ENCODE measurements around the gene NOX5.
"Not testable (repeated sequence)": the region's sequence is repeated elsewhere in the genome, so short reads cannot be mapped to it uniquely, and the experiment has no call there.

Gene NOX5, protein sequence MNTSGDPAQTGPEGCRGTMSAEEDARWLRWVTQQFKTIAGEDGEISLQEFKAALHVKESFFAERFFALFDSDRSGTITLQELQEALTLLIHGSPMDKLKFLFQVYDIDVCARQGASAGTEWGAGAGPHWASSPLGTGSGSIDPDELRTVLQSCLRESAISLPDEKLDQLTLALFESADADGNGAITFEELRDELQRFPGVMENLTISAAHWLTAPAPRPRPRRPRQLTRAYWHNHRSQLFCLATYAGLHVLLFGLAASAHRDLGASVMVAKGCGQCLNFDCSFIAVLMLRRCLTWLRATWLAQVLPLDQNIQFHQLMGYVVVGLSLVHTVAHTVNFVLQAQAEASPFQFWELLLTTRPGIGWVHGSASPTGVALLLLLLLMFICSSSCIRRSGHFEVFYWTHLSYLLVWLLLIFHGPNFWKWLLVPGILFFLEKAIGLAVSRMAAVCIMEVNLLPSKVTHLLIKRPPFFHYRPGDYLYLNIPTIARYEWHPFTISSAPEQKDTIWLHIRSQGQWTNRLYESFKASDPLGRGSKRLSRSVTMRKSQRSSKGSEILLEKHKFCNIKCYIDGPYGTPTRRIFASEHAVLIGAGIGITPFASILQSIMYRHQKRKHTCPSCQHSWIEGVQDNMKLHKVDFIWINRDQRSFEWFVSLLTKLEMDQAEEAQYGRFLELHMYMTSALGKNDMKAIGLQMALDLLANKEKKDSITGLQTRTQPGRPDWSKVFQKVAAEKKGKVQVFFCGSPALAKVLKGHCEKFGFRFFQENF

DNA sequence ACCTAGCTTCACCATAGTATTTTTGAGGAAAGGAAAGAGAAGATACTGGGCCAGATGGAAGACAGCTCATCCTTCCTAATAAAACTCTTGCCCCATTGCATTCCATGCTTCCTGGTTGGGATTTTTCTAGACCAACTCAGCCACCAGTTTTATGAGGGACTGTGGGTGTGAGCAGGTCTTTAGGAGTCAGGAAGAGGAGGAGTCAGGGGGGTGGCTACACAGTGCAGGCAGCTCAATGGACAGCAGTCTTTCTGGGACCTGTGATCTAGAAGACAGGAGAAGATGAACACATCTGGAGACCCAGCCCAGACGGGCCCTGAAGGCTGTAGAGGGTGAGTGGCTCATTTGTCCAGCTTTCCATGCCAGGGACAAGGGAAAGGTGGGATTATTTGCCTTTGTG, at the start of gene NOX5:
Gene NOX5, plus strand, starts transcription at position 242 of the 400 bp plus-strand sequence. Its CDS starts 41 bp downstream, at position 283.
- DNase-seq: no peak

DNA sequence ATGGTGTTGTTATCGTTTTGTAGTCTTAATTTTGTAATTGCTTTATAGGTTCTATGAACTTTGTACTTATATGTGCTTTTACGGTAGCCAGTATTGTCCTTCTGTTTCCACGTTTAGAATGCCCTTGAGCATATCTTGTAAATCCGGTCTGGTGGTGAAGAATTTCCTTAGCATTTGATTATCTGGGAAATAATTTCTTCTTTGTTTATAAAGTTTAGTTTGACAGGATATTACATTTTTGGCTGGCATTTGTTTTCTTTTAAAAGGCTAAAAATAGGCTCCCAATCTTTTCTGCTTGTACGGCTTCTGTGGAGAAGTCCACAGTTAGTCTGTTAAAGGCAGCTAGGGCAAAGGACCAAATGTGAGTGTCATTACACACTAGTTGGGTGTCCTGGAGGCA, 47.5 kb upstream of the NOX5 start:
- DNase-seq: no peak

DNA sequence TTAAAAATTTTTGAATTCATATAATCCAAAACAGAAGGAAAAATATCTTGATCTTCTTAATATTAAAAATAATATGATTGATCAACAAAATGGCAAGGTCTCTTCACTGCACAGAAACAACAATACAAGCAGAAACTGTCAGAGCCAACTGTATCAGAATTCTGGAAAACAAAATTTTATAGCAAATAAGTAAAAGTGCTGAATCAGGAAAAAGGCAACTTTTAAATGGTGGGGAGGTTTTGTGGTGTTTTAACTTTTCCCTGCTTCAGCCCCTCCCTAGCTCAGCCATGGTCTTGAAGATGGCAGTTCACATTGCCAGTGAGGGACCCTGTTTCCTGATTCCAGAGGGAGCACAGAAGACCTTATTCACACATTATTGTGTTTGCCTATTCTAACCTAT, 46.5 kb upstream of the NOX5 start:
- no peak for DNase-seq

DNA sequence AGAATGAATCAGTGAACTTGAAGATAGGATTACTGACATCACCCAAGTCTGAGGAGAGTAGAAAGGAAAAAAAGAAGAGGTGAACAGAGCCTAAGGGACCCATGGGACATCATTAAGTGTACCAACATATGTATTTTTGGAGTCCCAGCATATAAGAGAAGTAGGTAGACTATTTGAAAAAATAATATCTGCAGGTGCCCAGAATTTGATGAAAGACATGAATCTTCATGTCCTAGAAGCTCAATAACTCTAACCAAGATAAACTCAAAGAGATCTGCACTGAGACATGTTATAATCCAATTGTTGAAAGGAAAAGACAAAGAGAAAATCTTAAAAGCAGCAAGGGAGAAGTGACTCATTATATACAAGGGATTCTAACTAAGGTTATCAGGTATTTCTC, 45.2 kb upstream of the NOX5 start:
- DNase-seq: no peak

DNA sequence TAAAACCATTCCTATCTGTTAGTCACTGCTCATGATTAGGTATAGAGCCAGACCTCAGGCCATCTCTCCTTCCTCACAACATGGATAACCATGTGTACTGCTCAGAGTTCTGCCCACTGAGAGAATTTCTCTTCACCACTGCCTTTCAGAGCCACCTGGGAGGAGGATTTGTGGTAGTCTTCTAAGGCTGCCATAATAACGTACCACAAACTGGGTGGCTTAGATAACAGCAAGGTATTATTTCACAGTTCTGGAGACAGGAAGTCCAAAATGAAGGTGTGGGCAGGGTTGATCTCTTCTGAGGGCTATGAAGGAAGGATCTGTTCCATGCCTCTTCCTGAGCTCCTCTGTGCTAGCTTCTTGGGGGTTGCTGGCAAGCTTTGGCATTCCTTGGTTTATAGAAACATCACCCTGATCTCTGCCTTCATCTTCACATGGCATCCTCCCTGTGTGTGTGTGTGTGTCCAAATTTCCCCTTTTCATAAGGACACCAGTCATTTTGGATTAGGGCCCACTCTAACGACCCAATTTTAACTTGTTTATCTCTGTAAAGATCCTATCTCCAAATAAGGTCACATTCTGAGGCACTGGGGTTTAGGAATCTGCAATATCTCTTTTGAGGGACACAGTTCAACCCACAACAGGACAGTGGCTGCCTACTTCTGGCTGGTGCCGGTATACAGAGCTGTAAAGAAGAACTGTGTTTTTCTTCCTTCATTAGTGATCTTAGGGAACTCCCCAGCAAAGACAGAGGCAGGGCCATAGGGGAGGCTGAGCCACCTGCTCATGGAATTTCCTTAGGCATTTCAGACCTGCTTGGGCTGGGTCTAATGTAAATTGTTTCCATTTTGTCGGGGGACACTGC, 42.1 kb upstream of the NOX5 start:
- no peak for DNase-seq

DNA sequence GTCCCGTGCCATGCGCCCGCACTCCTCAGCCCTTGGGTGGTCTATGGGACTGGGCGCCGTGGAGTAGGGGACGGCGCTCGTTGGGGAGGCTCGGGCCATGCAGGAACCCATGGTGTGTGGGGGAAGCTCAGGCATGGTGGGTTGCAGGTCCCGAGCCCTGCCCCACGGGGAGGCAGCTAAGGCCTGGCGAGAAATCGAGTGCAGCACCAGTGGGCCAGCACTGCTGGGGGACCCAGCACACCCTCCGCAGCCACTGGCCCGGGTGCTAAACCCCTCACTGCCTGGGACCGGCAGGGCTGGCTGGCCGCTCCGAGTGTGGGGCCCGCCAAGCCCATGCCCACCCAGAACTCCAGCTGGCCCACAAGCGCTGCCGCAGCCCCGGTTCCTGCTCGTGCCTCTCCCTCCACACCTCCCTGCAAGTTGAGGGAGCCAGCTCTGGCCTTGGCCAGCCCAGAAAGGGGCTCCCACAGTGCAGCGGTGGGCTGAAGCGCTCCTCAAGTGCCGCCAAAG, 38.8 kb upstream of the NOX5 start:
- not testable (repeated sequence) for DNase-seq

DNA sequence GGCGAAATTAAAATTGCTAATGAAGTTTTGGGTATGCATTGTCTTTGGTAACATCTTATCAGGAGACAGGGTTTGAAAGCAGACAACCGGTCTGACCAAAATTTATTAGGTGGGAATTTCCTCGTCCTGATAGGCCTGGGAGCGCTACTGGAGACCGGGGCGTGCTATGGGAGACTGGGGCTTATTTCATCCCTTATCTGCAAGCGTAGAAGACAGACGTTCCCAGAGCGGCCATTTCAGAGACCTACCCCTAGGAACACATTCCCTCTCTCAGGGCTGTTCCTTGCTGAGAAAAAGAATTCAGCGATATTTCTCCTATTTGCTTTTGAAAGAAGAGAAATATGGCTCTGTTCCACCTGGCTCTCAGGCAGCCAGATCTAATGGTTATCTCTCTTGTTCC, 37.1 kb upstream of the NOX5 start:
- DNase-seq: not testable (repeated sequence)

DNA sequence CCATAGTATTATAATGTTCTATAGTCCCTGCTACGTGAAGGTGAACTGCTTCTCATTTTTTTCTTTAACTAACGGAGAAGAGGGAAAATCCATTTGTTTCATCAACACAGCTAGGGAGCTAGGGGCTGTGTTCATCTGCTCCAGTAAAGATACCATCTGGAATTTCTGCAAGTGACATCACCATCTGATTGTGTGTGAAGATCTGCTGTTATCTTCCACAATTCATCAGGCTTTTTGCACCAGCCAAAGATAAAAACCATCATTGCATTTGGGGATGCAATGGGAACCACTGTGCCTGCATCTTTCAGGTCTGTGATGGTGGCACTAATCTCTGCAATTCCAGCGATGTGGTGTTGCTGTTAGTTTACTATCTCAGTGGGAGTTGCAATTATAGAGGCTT, 35.5 kb upstream of the NOX5 start:
- DNase-seq: no peak

DNA sequence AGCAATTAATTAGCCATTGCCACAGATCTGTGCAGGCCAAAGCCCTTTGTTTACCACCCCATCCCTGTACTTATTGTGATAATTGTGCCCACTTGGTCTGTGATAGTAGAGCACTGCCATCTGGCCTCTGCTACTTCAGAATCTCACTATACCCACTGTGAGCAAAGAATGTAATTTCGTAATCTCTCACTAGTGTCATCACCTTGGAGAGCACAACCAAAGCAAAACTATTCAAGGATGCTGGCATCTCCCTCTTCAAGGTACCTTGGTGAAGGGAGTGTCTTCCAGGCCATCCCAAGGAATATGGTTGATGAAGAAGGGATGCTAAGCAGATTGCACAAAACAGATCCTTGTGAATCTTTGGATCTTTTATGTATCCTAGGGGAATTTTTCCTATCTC, 34.7 kb upstream of the NOX5 start:
- DNase-seq: no peak

DNA sequence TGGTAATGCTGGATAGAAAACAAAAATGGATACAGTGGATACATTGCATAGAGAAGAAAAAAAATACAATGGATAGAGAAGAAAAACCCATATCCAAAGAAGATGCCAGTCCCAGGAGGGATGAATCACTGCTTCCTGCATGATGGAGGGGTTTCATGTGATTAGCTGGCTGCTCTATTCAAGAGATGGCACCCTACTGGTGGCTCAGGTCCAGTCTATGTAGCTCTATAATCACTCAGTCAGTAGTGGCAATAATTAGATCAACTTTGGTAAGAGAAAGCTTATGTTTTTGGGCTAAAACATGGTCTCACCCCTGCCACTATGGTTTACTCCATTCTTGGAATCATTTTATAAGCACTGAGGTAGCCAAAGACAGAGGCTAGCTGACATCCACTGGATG, 33.7 kb upstream of the NOX5 start:
- no peak for DNase-seq

DNA sequence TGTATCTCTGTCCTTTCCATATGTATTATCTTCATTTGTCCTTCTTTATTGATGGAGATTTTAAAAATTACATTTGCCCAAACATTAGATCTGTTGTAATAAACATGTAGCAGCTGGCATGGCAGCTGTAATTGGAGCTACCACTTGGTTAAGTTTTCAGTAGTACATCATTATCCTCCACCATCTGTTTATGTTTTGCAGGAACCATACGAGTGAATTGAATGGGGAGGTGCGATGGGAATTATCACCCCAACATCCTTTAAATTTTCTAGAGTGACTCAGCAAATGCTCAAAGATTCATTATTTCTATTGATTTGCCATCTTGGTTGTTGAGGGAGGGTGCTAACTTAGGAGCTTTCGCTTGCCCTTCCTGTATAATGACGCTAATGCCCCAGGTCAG, 32.6 kb upstream of the NOX5 start:
- DNase-seq: no peak

DNA sequence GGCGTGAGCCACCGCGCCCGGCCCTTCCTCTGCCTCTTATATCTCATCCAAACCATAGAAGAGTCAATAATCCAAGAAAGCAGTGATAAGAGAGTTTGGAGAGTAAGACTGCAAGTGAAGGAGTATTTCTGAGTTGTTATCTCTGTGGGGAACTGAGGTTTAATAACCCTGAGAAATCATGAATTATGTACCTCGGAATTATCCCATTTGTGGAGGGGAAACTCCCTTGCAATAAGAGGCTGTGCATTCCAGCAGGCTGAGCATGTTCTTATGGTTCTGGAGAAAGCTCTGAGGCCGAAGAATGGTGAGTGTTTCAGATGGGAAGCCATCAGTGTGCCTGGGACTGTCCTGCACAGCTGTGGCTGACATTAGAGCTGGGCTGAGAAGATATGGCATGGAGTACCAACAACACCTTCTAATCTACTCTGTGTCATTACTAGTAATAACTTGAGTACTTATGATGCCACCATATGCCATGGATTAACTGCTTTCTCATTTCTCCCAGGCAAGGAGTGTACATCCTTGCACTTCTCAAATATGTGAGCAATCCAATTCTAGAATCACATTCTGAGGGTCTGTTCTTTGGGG, 31.4 kb upstream of the NOX5 start:
- DNase-seq: no peak

DNA sequence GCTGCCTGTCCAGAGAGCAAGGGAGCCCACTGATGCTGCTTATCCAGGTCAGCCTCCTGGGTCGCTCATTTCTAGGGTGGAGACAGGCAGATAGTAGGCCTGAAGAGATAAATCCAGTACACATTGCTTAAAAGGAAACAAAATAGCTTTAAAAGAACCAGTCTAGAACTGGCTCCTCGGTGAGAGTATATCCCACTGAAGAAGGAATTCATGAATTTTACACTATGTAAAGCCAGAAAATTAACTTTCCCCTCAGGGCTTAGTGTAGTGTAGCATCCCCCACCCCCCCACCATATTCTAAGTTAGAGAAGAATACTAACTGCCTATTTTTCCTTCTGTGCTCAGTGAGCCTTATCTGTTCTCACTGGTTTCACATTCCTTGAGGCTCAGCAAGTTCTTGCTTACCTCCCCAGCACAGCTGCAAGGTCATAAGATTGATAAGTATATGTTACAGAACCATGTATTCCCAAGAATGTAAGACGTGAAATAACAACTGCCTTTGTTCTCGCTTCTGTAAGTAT, 30.5 kb upstream of the NOX5 start:
- no peak for DNase-seq

DNA sequence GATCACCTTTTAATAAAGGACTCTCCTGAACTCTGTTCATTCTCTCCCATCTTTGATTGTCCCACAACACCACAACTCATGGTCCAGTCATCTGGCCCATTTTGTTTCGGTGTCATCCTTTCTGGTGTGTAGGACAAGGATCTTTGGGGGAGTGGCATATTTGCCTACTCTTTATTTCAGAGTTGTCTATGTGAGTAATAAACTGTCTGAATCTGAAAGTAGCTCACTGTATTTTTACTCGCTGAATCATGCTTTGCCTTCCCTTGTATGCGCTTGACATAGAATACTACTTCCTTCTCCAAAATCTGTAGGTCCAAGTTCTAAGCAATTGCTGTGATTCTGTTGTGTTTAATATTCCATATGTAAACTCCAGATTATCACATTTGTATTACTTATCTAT, 29.9 kb upstream of the NOX5 start:
- DNase-seq: no peak

DNA sequence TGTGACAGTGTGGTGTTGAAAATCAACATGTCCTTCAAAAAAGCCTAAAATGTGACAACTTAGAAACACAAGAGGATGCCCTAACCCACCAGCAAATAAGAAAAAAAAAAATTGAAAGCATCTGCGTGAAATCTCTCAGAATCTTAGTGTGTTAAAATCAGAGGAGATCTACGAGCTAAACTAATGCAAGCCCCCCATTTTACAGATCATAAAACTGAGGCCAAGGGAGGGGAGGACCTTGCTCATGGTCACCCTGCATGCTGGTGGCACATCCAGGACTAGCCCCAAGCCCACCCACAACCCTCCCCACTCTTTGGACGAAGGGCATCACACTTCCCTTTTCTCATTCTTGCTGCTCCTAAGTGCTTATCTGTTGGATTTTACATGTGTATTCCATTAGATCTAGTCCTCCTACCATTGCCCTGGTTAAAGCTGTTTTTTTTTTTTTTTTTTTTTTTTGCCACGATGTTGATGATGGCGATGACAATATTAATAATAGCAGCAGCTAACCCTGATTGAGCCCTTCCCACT, 29.1 kb upstream of the NOX5 start:
- DNase-seq: no peak

DNA sequence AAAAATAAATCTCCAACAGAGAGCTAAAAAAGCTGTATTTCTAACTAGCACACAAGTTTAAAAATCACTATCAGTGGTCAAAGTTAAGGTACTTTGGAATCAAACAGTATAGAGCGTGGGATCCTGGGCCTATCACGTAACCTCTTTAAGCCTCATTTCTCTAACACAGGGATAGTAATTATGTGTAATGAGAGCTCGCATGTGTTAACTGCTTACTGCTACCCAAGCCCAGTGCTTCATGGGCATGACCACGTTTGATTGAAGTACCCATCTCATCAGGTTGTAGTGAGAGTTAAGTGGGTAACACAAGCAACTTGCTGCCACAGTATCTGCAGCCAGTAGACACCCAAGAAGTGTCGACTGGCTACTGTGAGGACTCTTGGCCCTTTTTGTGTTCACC, 28.2 kb upstream of the NOX5 start:
- DNase-seq: no peak

DNA sequence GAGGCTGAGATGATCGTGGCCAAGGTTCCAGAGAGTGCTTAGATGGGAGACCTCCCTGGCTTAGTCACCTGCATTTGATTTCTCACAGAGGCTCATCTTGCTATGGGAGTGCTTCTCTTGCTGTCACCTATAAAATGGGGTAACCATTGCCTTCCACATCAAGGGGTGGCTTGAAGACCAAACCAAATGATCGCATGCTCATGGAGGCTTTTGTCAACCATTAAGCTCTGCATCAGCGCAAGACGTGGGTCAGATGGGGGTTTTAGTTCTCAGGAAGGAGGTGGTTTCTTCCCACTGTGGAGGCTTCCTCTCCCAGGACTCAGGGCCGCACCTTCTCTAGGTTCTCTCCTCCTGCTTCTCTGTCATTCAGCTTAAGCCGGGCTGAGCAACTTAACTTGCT, 27.4 kb upstream of the NOX5 start:
- DNase-seq: no peak

DNA sequence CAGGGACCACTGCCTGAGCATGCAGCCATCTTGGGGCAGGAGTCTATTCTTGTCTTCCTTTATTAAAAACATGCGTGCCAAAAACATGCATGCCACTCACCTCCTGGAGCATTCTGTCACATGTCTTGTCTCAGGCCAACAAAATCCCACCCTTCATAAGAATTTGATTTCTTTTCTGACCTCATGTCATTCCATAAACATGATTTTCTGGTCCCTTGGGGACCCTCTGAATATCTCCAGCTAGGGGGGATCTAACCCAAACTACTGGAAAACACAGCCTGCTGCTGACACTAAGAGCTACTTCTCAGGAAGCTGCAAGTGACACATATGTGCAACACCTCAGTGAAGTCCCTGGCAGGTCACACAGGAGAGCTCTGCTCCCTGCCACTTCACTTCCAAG, 26.8 kb upstream of the NOX5 start:
- DNase-seq: no peak

DNA sequence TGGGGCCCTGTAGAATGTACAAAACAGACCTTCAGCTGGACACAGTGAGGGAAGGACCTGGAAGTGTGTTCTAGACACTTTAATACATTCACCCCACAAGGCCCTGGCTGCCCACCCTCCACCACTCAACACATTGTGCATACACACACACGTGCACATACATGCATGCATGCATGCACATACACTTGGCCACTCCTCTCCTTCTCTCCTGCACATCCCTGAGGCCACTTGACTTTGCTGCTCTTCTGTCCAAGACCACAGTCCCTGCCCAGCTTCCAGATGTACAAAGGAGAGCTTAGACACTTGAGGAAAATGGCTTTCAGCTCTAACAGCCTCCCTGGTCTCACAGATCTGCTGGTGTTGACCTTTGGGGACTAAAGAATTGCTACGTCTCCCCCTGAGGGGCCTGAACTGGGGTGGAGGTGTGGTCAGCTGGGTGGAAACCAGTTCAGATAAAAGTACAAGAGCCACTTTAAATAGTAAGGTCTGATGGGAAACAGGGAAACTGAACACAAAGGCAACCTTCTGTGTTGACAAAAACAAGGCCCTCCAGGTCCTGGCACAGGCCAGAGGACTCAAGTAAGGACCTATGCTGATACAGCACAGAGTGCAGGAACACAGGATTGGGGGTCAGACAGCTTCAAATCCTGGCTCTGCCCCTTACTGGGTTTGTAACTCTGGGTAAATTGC, 24.8 kb upstream of the NOX5 start:
- DNase-seq: no peak

DNA sequence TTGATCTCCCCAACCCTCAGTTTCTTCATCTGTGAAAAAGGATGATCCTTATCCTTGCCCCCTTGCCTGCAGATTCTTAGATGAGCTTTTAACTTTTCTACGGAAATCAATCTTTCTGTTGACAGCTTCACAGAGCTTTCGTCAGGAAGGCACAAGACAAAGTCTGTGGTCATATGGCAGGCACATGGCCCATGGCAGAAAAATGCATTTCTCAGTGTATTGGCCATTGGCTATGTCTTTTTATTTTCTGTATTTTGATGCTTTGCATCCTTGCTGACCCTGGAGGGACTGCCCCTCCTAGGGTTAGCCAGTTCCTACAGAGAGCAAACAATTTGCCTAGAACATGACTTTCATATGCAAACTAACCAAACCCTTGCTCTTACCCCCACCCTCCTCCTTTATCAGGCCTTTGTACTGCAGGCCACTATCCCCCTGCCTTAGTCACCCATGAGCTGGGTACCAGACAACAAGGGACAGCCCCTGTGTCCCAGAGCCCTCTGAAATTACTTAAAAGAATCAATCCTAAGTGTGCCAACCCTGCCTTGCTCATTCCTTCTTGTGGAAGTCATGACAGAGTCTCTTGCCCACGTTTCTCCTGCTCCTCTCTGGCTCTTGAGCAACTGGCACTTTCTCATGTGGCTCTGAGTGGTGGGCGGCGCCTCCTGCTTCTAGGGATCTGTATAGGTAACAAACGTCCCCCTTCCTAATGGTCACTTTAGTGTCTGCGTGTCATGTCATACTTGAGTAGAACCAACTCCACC, 24.1 kb upstream of the NOX5 start:
- no peak for DNase-seq

DNA sequence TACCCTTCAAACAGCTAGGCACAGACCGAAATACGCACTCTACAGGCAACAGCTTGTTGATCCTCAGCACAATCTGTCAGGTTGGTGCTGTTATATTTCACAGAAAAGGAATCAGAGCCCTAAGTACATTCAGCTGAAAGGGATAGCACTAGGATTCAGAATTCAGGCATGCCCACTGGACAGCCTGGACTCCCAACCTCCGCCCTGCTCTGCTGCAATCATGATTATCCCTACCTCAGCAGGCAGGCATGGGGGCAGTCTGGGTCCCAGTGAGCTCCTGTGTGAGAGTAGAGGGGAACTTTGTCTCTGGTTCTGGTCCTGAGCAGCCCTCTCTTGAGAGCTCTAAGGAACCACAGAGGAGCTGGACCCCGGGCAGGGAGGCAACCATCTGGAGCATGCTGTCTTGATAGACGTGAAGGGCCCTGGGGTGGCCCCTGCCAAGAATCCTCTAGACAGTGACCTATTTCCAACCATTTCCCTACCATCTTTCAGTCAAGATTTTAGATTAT, 23.4 kb upstream of the NOX5 start:
- no peak for DNase-seq

Data from NCI-H2029 treated with DMSO at 0.1 percent for 48 hours (cell line).